Left lung (tissue), 10 donors: Measurements from ENCODE around the gene DOCK11. TPM values are rescaled to one million over a fixed set of nuclear protein-coding genes. Genes with fewer than 3 reads are reported as not detected.

Experiments used
- ATAC-seq: fragments of 200-7000 bp; cut with Tn5 transposase; one replicate; pipeline ENCODE4 v1.9.1; 2020; ENCODE audit warnings: moderate library complexity
- DNase-seq, 4 donors: peaks; one replicate each; pipeline ENCODE4 v3.0.0-alpha.2; 2013 to 2020
- H3K27ac ChIP-seq, 2 donors: fragments of 200-600 bp; sonication (generic) in 1 of 2; one replicate each; pipeline versions ENCODE4 v1.5.0 to v1.8.0; 2020 to 2021
- H3K27me3 ChIP-seq, 2 donors: fragments of 200-600 bp; sonication (generic) in 1 of 2; one replicate each; pipeline versions ENCODE4 v1.5.0 to v1.8.0; 2020 to 2021
- H3K36me3 ChIP-seq, 2 donors: fragments of 200-600 bp; sonication (generic) in 1 of 2; one replicate each; pipeline versions ENCODE4 v1.5.0 to v1.8.0; 2020 to 2021
- H3K4me1 ChIP-seq, 2 donors: fragments of 200-600 bp; one replicate each; pipeline ENCODE4 v1.8.0; 2021
- H3K4me3 ChIP-seq, 2 donors: fragments of 200-600 bp; sonication (generic) in 1 of 2; one replicate each; pipeline versions ENCODE4 v1.5.0 to v1.8.0; 2020 to 2021; ENCODE audit warnings: mild to moderate bottlenecking in 1 of 2
- H3K9me3 ChIP-seq, 2 donors: fragments of 200-600 bp; sonication (generic) in 1 of 2; one replicate each; pipeline versions ENCODE4 v1.5.0 to v1.8.0; 2020 to 2021
- intact Hi-C, 2 donors: fragments of 100-400 bp; cut with DNase I; formaldehyde crosslinking; loops; one replicate each; pipeline versions ENCODE4 v1.11.2 to v1.14.2; 2022
- polyA plus RNA-seq, 6 donors: library from polyadenylated mRNA; unstranded; fragments of 120-200 nt; gene quantifications; one replicate each; pipeline ENCODE4 v1.2.1, GENCODE V29; 2013; ENCODE audit not compliant: insufficient read length in 6 of 6
- total RNA-seq, 2 donors: library from RNA; stranded (reverse); fragmentation: NEBNext Ultra II Directional; extraction: Animal tissue kit (Norgen Biotek cat#: 25700); gene quantifications; one replicate each; pipeline ENCODE4 v1.2.1, GENCODE V29; 2021
- TF ChIP-seq, protein P1 (sequence below), 2 donors: fragments of 200-600 bp; sonication (generic) in 1 of 2; IDR thresholded peaks; one replicate each; pipeline versions ENCODE4 v1.5.0 to v1.8.0; 2021; ENCODE audit warnings: antibody characterized with exemption in 2 of 2
- donor health status: DM: no; HTN: yes; CAD: no.
- donor health status: DM: no; HTN: no; CAD: no.

DOCK11 gene
- total and polyA plus RNA-seq, 8 donors: 13.4 to 36.8 (median 16.9) TPM

DNA sequence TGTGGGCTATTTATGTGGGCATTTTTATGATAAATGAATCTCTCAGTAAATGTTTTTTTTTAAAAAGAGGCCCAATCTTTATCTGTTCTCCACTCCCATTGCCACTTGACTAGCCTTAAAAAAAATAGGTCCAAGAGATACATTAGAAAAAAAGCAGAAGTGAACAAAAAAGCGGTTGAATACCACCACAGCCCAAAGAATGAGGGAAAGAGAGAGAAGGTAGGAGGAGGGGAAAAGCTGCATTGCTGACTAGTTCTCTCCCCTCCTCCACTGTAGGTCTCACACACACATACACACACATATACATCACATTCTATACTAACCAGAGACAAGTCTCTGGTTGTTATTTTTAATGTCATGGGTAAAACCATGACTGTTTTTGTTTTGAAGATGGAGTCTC is 136.0 kb downstream of the DOCK11 start:
- Histone ChIP-seq H3K27me3 (peaks cover 0 to 7% of the 10 kb centered on the region in 2 donors), H3K36me3 (peaks cover 0 to 14% of the 10 kb centered on the region in 2 donors), H3K9me3 (no peaks in the 10 kb centered on the region), H3K4me1 (no peaks in the 10 kb centered on the region), H3K27ac (peak overlapping the region in 1 of 2 donors; percentile 37), H3K4me3 (no peak overlapping the region)
- no peak for ATAC-seq
- intact Hi-C loops: no loop called here
- no peak for DNase-seq
- TF ChIP-seq, protein P1, sequence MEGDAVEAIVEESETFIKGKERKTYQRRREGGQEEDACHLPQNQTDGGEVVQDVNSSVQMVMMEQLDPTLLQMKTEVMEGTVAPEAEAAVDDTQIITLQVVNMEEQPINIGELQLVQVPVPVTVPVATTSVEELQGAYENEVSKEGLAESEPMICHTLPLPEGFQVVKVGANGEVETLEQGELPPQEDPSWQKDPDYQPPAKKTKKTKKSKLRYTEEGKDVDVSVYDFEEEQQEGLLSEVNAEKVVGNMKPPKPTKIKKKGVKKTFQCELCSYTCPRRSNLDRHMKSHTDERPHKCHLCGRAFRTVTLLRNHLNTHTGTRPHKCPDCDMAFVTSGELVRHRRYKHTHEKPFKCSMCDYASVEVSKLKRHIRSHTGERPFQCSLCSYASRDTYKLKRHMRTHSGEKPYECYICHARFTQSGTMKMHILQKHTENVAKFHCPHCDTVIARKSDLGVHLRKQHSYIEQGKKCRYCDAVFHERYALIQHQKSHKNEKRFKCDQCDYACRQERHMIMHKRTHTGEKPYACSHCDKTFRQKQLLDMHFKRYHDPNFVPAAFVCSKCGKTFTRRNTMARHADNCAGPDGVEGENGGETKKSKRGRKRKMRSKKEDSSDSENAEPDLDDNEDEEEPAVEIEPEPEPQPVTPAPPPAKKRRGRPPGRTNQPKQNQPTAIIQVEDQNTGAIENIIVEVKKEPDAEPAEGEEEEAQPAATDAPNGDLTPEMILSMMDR (IDR thresholded peaks at IDR 0.05): no peak

DNA sequence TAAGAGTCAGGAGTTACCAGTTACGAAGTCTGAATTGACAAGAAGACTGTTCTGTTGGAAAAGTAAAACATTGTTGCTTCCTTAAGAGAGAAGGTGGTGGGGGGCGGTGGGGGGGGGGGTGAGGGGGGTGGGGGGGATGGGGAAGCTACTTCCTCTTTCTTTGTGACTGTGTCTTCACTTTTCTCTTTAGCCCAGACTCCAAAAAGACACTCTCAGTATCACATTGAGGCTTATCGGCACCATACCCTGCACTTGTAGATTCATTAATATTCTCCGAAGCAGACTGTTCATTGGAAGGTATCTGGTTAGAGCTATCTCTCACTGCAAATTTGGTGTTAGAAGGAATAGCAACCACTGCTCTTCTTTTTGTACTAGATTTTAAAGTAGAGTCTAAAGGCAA is 137.2 kb downstream of the DOCK11 start:
- intact Hi-C loops: no loop called here
- H3K27me3 ChIP-seq: peaks cover 0 to 7% of the 10 kb centered on the region in 2 donors
- no peaks in the 10 kb centered on the region for H3K9me3 ChIP-seq
- ATAC-seq (no peak), DNase-seq (no peak)
- no peaks in the 10 kb centered on the region for H3K4me1 ChIP-seq
- TF ChIP-seq, protein P1 (IDR thresholded peaks at IDR 0.05): no peak
- H3K36me3 ChIP-seq: peaks cover 0 to 13% of the 10 kb centered on the region in 2 donors
- H3K4me3 ChIP-seq: no peak overlapping the region
- H3K27ac ChIP-seq: peak overlapping the region in 1 of 2 donors; percentile 18

DNA sequence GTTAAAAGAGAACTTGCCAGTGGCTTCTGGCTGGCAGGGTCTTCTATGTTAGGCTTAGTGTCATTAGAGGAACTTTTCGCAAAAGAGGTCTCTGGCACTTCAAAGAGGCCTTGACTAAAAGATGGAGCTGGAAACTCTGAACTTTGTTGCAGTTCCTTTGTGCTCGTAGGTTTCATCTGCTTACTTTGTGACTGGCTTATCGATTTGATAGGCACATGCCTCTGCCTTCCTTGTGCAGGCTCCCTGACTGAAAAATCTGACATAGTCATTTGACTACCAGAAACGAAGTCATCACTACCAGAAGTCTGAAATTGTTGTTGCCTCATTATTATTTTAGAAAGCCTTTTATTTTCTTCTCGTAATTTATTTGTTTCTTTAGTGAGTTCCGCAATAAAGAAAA is 137.9 kb downstream of the DOCK11 start:
- DNase-seq: no peak
- H3K4me3 ChIP-seq: no peak overlapping the region
- TF ChIP-seq, protein P1 (IDR thresholded peaks at IDR 0.05): no peak
- intact Hi-C loops: no loop called here
- H3K4me1 ChIP-seq: no peaks in the 10 kb centered on the region
- H3K9me3 ChIP-seq: no peaks in the 10 kb centered on the region
- no peak overlapping the region for H3K27ac ChIP-seq
- peaks cover 0 to 7% of the 10 kb centered on the region in 2 donors for H3K27me3 ChIP-seq
- no peak for ATAC-seq
- H3K36me3 ChIP-seq: peaks cover 0 to 7% of the 10 kb centered on the region in 2 donors

DNA sequence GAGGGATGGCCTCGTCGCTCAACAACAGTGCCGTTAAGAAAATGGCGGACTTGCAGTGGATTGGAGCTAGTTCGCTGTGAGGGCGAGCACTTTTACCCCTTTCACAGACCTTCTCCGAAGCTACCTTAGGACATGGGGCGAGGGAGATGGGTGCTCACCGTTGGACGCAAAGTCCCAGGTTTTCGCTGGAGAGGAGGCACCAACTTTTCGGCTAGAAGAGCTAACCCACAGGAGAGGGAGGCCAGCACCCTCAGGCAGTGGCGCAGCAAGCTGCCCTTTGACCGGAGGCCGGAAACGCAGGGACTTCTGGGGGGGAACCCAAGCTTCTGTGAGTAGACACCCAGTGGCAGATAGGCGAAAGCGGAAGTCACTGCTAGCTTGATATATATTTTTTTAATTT is 138.7 kb downstream of the DOCK11 start:
- Histone ChIP-seq H3K4me3 (no peak overlapping the region), H3K27me3 (peaks cover 0 to 4% of the 10 kb centered on the region in 2 donors), H3K27ac (no peak overlapping the region), H3K4me1 (no peaks in the 10 kb centered on the region), H3K36me3 (peaks cover 0 to 7% of the 10 kb centered on the region in 2 donors), H3K9me3 (no peaks in the 10 kb centered on the region)
- DNase-seq: no peak
- TF ChIP-seq, protein P1 (IDR thresholded peaks at IDR 0.05): no peak
- no peak for ATAC-seq
- intact Hi-C loops: no loop called here

DNA sequence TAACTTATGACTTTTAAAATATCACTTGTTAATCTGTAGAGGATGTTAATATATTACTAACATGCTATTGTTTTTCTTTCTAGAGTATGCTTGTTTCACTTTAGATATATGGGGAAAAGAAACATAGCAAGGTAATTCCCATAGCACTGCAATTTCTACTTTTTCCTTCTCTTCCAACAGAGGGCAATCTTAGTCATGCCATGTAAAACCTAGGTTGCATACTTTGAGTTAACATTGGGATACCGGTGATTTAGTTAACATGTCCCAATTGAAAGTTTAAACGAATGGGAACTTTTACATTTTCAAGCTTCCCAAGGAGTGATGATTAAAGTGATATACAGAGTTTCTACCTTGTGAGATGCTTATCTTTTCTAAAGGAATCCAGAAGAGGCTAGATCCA is 142.4 kb downstream of the DOCK11 start:
- Histone ChIP-seq H3K27me3 (no peaks in the 10 kb centered on the region), H3K36me3 (peaks cover 0 to 9% of the 10 kb centered on the region in 2 donors), H3K4me1 (no peaks in the 10 kb centered on the region), H3K27ac (no peak overlapping the region), H3K4me3 (no peak overlapping the region), H3K9me3 (no peaks in the 10 kb centered on the region)
- TF ChIP-seq, protein P1 (IDR thresholded peaks at IDR 0.05): no peak
- DNase-seq (no peak), ATAC-seq (peak; percentile 56)
- intact Hi-C loops: no loop called here
